Gastrocnemius medialis (tissue), 4 donors: ENCODE results near the gene AGBL1.

Source experiments
- POLR2A ChIP-seq, 2 donors: fragments of 450-650 bp; IDR thresholded peaks; one replicate each; pipeline ENCODE4 v1.6.1; 2017; ENCODE audit warnings: antibody characterized with exemption in 2 of 2, mild to moderate bottlenecking in 2 of 2, moderate library complexity in 2 of 2
- TF ChIP-seq, protein P1 (sequence below), 5 experiments: fragments of 450-650 bp in 3 of 5; fragments of 200-600 bp in 2 of 5; sonication (generic) in 2 of 5; IDR thresholded peaks in 4 of 5; conservative IDR thresholded peaks in 1 of 5; 1 replicate in 4 of 5; 2 replicates in 1 of 5; pipeline ENCODE4 v1.5.1; 2016 to 2019; ENCODE audit warnings: antibody characterized with exemption in 5 of 5, mild to moderate bottlenecking in 3 of 5, moderate library complexity in 3 of 5

DNA sequence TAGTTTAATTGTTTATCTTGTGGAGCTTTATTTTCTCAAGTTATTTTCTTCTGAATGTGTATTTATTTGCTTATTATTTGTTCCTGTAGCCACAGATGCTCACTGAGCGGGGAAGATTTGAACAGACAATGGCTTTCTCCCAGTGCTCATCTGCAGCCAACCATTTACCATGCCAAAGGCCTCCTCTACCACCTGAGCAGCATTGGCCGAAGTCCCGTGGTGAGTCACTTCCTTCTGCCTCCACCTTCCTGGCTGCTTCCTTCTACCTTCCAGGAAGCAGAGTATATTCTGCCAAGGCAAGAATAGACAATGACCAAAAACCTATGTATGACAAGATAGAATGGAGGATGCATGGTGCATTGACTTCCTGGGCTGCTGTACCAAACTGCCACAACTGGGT is 443.1 kb downstream of the AGBL1 start:
- TF ChIP-seq, protein P1, sequence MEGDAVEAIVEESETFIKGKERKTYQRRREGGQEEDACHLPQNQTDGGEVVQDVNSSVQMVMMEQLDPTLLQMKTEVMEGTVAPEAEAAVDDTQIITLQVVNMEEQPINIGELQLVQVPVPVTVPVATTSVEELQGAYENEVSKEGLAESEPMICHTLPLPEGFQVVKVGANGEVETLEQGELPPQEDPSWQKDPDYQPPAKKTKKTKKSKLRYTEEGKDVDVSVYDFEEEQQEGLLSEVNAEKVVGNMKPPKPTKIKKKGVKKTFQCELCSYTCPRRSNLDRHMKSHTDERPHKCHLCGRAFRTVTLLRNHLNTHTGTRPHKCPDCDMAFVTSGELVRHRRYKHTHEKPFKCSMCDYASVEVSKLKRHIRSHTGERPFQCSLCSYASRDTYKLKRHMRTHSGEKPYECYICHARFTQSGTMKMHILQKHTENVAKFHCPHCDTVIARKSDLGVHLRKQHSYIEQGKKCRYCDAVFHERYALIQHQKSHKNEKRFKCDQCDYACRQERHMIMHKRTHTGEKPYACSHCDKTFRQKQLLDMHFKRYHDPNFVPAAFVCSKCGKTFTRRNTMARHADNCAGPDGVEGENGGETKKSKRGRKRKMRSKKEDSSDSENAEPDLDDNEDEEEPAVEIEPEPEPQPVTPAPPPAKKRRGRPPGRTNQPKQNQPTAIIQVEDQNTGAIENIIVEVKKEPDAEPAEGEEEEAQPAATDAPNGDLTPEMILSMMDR (IDR thresholded peaks at IDR 0.05 in 4 of 5, conservative IDR thresholded peaks at IDR 0.05 in 1 of 5) = no peak
- TF ChIP-seq POLR2A (IDR thresholded peaks at IDR 0.05) = no peak
